ENCODE results near the gene DUSP8.

DUSP8 gene

DNA sequence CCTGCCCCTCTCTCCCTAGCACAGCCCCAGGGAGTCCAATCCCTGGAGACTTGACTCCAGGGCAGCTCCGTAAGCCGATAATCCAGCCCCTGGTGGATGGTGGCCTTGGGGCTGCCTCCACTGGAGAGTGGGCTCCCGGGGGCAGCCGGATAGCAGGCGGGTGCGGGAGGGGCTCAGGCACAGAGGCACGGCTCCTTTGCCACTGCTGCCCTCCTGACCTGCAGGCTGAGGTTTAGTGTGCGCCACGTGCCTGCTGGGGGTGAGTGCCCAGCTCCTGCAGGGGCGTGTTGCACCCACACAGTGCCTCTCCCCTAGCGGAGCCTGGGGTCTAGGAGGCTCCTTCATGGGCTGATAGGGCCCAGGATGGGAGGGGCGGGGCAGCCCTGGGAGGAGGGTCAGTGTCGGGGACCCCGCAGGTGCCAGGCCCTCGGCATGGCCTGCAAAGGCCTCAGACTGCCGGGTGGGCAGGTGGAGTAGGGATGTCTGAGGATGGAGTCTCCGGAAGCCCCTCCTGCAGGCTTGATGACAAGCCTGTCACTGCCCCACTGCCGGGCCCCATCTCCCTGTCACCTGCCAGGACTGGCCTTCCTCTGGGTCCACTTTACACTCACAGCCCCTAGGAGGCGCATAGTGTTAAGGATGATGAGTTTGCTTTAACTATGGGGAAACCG, 5.6 kb downstream of the DUSP8 start:
- no peaks in the 10 kb centered on the region for H3K27me3 ChIP-seq (ENCODE audit: control insufficient read depth in 1 of 2, insufficient read depth in 2 of 2, low read length in 2 of 2)
- H3K4me1 ChIP-seq (ENCODE audit: control insufficient read depth in 1 of 2, insufficient read depth in 2 of 2, low read length in 2 of 2): peaks cover 48 to 55% of the 10 kb centered on the region in 2 donors
- no peak overlapping the region for H3K27ac ChIP-seq (ENCODE audit: low read depth, low read length)
- no peaks in the 10 kb centered on the region for H3K36me3 ChIP-seq (ENCODE audit: control insufficient read depth in 1 of 2, insufficient read depth in 2 of 2, low read length in 2 of 2)
- H3K4me3 ChIP-seq (ENCODE audit: low read depth in 1 of 2, low read length in 2 of 2): no peak overlapping the region
- no peaks in the 10 kb centered on the region for H3K9me3 ChIP-seq (ENCODE audit: control insufficient read depth in 1 of 2, low read length in 2 of 2)
- H3K9ac ChIP-seq (ENCODE audit: low read depth in 1 of 2, low read length in 2 of 2): no peak overlapping the region

DNA sequence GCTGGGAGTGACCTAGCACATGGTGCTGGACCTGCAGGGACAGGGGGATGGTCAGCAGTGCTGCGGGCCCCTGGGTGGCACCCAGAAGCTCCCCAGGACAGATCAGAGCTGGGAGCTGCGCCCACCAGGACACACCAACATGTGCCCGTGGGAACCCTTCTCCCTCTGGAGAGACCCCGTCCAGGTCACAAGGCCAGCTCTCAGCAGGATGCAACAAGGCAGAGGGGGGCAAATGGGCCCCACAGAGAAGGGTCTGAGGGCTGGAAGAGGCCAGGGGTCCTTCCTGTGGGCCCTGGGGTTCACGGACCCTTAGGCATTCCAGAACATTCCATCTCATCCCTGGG, 6.2 kb downstream of the DUSP8 start:
- Histone ChIP-seq H3K4me1 (ENCODE audit: control insufficient read depth in 1 of 2, insufficient read depth in 2 of 2, low read length in 2 of 2) (peaks cover 47 to 56% of the 10 kb centered on the region in 2 donors), H3K9ac (ENCODE audit: low read depth in 1 of 2, low read length in 2 of 2) (no peak overlapping the region)

GRCh38 chr11:1565173-1565903, 6.7 kb downstream of the DUSP8 start:
- peak overlapping the region in 1 of 2 donors; percentile 54 for H3K9ac ChIP-seq (ENCODE audit: low read depth in 1 of 2, low read length in 2 of 2)
- no peak overlapping the region for H3K27ac ChIP-seq (ENCODE audit: low read depth, low read length)
- no peaks in the 10 kb centered on the region for H3K9me3 ChIP-seq (ENCODE audit: control insufficient read depth in 1 of 2, low read length in 2 of 2)
- H3K4me1 ChIP-seq (ENCODE audit: control insufficient read depth in 1 of 2, insufficient read depth in 2 of 2, low read length in 2 of 2): peaks cover 45 to 58% of the 10 kb centered on the region in 2 donors
- no peak overlapping the region for H3K4me3 ChIP-seq (ENCODE audit: low read depth in 1 of 2, low read length in 2 of 2)
- no peaks in the 10 kb centered on the region for H3K27me3 ChIP-seq (ENCODE audit: control insufficient read depth in 1 of 2, insufficient read depth in 2 of 2, low read length in 2 of 2)
- H3K36me3 ChIP-seq (ENCODE audit: control insufficient read depth in 1 of 2, insufficient read depth in 2 of 2, low read length in 2 of 2): no peaks in the 10 kb centered on the region

More for the DNA sequence above, 6.2 kb downstream of the DUSP8 start:
- Histone ChIP-seq H3K9me3 (ENCODE audit: control insufficient read depth in 1 of 2, low read length in 2 of 2) (no peaks in the 10 kb centered on the region), H3K27ac (ENCODE audit: low read depth, low read length) (no peak overlapping the region), H3K27me3 (ENCODE audit: control insufficient read depth in 1 of 2, insufficient read depth in 2 of 2, low read length in 2 of 2) (no peaks in the 10 kb centered on the region), H3K36me3 (ENCODE audit: control insufficient read depth in 1 of 2, insufficient read depth in 2 of 2, low read length in 2 of 2) (no peaks in the 10 kb centered on the region), H3K4me3 (ENCODE audit: low read depth in 1 of 2, low read length in 2 of 2) (no peak overlapping the region)

- no peak overlapping the region for H3K27ac ChIP-seq (ENCODE audit: low read depth, low read length)
- H3K4me3 ChIP-seq (ENCODE audit: low read depth in 1 of 2, low read length in 2 of 2): no peak overlapping the region
- peak overlapping the region in 1 of 2 donors; percentile 54 for H3K9ac ChIP-seq (ENCODE audit: low read depth in 1 of 2, low read length in 2 of 2)
- no peaks in the 10 kb centered on the region for H3K9me3 ChIP-seq (ENCODE audit: control insufficient read depth in 1 of 2, low read length in 2 of 2)
- no peaks in the 10 kb centered on the region for H3K36me3 ChIP-seq (ENCODE audit: control insufficient read depth in 1 of 2, insufficient read depth in 2 of 2, low read length in 2 of 2)
- peaks cover 44 to 64% of the 10 kb centered on the region in 2 donors for H3K4me1 ChIP-seq (ENCODE audit: control insufficient read depth in 1 of 2, insufficient read depth in 2 of 2, low read length in 2 of 2)
- no peaks in the 10 kb centered on the region for H3K27me3 ChIP-seq (ENCODE audit: control insufficient read depth in 1 of 2, insufficient read depth in 2 of 2, low read length in 2 of 2)
Observed at GRCh38 chr11:1564535-1565172, 7.4 kb downstream of the DUSP8 start.

DNA sequence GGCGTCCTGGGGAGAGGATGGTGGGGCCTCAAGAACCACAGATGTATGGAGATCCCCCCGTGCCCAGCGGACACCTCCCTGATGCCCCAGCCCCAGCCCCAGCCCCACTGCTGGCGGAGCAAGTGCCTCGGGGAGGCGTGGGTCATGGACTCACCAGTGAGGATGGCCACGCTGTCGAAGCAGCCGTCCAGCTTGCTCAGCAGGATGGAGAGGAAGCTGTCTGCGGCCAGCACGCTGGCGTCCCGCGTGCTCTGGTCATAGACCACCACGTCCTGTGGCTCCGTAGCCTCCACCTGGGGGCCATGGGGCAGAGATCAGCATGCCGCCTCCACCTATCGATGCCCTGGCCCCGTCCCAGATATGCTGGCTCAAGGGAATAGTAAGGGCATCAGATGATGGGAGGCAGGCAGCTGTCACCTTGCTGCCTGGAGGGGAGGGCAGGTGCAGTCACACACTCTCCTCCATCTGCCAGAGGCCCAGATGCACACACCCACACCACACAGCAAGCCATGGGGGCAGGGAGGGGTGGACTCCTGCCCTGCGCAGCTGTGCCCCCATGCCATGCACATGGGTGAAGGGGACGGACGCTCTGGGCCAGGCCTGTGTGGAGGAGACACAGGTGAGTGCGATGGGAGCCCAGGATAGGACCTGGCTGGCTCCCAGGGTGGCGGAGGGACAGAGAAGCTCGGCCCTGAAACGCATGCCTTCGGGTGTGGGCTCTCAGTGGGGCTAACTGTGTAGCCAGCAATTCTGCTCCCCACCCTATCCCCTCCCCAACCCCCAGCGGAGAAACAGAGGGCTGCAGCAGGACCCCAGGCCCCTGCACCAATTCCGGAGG, 8.2 kb downstream of the DUSP8 start:
- no peaks in the 10 kb centered on the region for H3K9me3 ChIP-seq (ENCODE audit: control insufficient read depth in 1 of 2, low read length in 2 of 2)
- no peak overlapping the region for H3K27ac ChIP-seq (ENCODE audit: low read depth, low read length)
- no peaks in the 10 kb centered on the region for H3K27me3 ChIP-seq (ENCODE audit: control insufficient read depth in 1 of 2, insufficient read depth in 2 of 2, low read length in 2 of 2)
- H3K4me3 ChIP-seq (ENCODE audit: low read depth in 1 of 2, low read length in 2 of 2): no peak overlapping the region
- H3K36me3 ChIP-seq (ENCODE audit: control insufficient read depth in 1 of 2, insufficient read depth in 2 of 2, low read length in 2 of 2): no peaks in the 10 kb centered on the region
- no peak overlapping the region for H3K9ac ChIP-seq (ENCODE audit: low read depth in 1 of 2, low read length in 2 of 2)
- peaks cover 44 to 63% of the 10 kb centered on the region in 2 donors for H3K4me1 ChIP-seq (ENCODE audit: control insufficient read depth in 1 of 2, insufficient read depth in 2 of 2, low read length in 2 of 2)

DNA sequence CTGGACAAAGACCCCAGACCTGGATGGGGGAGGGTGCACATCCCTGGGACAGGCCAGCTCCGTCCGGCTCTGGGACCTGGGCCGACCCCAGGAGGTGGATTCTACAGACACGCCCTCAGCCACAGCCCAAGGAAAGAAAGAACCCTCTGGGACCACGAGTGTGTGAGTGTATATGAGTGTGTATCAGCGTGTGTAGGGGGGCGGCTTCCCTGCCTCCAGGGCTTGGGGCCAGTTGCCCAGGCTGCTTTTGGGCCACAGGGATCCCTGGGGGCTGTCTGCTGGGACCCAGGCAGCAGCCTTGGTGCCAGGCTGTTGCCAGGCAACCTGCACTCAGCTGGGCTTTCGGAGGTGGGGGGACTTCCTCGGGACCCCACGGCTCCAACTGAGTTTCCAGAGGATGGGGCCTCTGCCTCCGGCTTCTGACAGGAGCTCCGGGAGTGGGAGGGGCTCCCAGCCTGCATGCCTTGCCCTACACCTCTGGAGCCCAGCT, 8.9 kb downstream of the DUSP8 start:
- no peak overlapping the region for H3K27ac ChIP-seq (ENCODE audit: low read depth, low read length)
- H3K9ac ChIP-seq (ENCODE audit: low read depth in 1 of 2, low read length in 2 of 2): no peak overlapping the region
- no peaks in the 10 kb centered on the region for H3K9me3 ChIP-seq (ENCODE audit: control insufficient read depth in 1 of 2, low read length in 2 of 2)
- no peaks in the 10 kb centered on the region for H3K36me3 ChIP-seq (ENCODE audit: control insufficient read depth in 1 of 2, insufficient read depth in 2 of 2, low read length in 2 of 2)
- peaks cover 44 to 63% of the 10 kb centered on the region in 2 donors for H3K4me1 ChIP-seq (ENCODE audit: control insufficient read depth in 1 of 2, insufficient read depth in 2 of 2, low read length in 2 of 2)
- no peaks in the 10 kb centered on the region for H3K27me3 ChIP-seq (ENCODE audit: control insufficient read depth in 1 of 2, insufficient read depth in 2 of 2, low read length in 2 of 2)
- no peak overlapping the region for H3K4me3 ChIP-seq (ENCODE audit: low read depth in 1 of 2, low read length in 2 of 2)

GRCh38 chr11:1562469-1563148, 9.5 kb downstream of the DUSP8 start:
- no peaks in the 10 kb centered on the region for H3K9me3 ChIP-seq (ENCODE audit: control insufficient read depth in 1 of 2, low read length in 2 of 2)
- H3K4me1 ChIP-seq (ENCODE audit: control insufficient read depth in 1 of 2, insufficient read depth in 2 of 2, low read length in 2 of 2): peaks cover 41 to 64% of the 10 kb centered on the region in 2 donors
- no peak overlapping the region for H3K4me3 ChIP-seq (ENCODE audit: low read depth in 1 of 2, low read length in 2 of 2)
- no peak overlapping the region for H3K27ac ChIP-seq (ENCODE audit: low read depth, low read length)
- H3K27me3 ChIP-seq (ENCODE audit: control insufficient read depth in 1 of 2, insufficient read depth in 2 of 2, low read length in 2 of 2): no peaks in the 10 kb centered on the region
- no peaks in the 10 kb centered on the region for H3K36me3 ChIP-seq (ENCODE audit: control insufficient read depth in 1 of 2, insufficient read depth in 2 of 2, low read length in 2 of 2)
- H3K9ac ChIP-seq (ENCODE audit: low read depth in 1 of 2, low read length in 2 of 2): no peak overlapping the region

- H3K9me3 ChIP-seq (ENCODE audit: control insufficient read depth in 1 of 2, low read length in 2 of 2): no peaks in the 10 kb centered on the region
- no peaks in the 10 kb centered on the region for H3K27me3 ChIP-seq (ENCODE audit: control insufficient read depth in 1 of 2, insufficient read depth in 2 of 2, low read length in 2 of 2)
- H3K4me1 ChIP-seq (ENCODE audit: control insufficient read depth in 1 of 2, insufficient read depth in 2 of 2, low read length in 2 of 2): peaks cover 34 to 60% of the 10 kb centered on the region in 2 donors
- H3K27ac ChIP-seq (ENCODE audit: low read depth, low read length): no peak overlapping the region
- no peak overlapping the region for H3K9ac ChIP-seq (ENCODE audit: low read depth in 1 of 2, low read length in 2 of 2)
- H3K36me3 ChIP-seq (ENCODE audit: control insufficient read depth in 1 of 2, insufficient read depth in 2 of 2, low read length in 2 of 2): no peaks in the 10 kb centered on the region
- no peak overlapping the region for H3K4me3 ChIP-seq (ENCODE audit: low read depth in 1 of 2, low read length in 2 of 2)
Observed at GRCh38 chr11:1561955-1562354, 10.1 kb downstream of the DUSP8 start.

GRCh38 chr11:1561266-1561665, 10.8 kb downstream of the DUSP8 start:
- Histone ChIP-seq H3K4me3 (ENCODE audit: low read depth in 1 of 2, low read length in 2 of 2) (no peak overlapping the region), H3K27me3 (ENCODE audit: control insufficient read depth in 1 of 2, insufficient read depth in 2 of 2, low read length in 2 of 2) (no peaks in the 10 kb centered on the region), H3K4me1 (ENCODE audit: control insufficient read depth in 1 of 2, insufficient read depth in 2 of 2, low read length in 2 of 2) (peaks cover 33 to 57% of the 10 kb centered on the region in 2 donors)

More at GRCh38 chr11:1561266-1561665, 10.8 kb downstream of the DUSP8 start:
- H3K36me3 ChIP-seq (ENCODE audit: control insufficient read depth in 1 of 2, insufficient read depth in 2 of 2, low read length in 2 of 2): no peaks in the 10 kb centered on the region
- no peak overlapping the region for H3K9ac ChIP-seq (ENCODE audit: low read depth in 1 of 2, low read length in 2 of 2)
- no peak overlapping the region for H3K27ac ChIP-seq (ENCODE audit: low read depth, low read length)
- H3K9me3 ChIP-seq (ENCODE audit: control insufficient read depth in 1 of 2, low read length in 2 of 2): no peaks in the 10 kb centered on the region
